Vagina (tissue), 2 donors: ENCODE data around the gene ARHGEF16.

ENCODE experiments used
- POLR2A ChIP-seq, 2 donors: fragments of 450-650 bp; IDR thresholded peaks; one replicate each; pipeline ENCODE4 v1.6.1; 2017; ENCODE audit warnings: antibody characterized with exemption in 2 of 2, mild to moderate bottlenecking in 2 of 2, moderate library complexity in 2 of 2
- POLR2AphosphoS5 ChIP-seq, 2 donors: sonication (generic); formaldehyde crosslinking; IDR thresholded peaks; one replicate each; pipeline ENCODE4 v1.9.0; 2017; ENCODE audit warnings: antibody characterized with exemption in 2 of 2, mild to moderate bottlenecking in 2 of 2, low read depth in 1 of 2; ENCODE audit not compliant: insufficient read depth in 1 of 2

- TF ChIP-seq POLR2AphosphoS5 (IDR thresholded peaks at IDR 0.05; ENCODE audit: insufficient read depth in 1 of 2, low read depth in 1 of 2) (no peak), POLR2A (IDR thresholded peaks at IDR 0.05) (no peak)
Measured at GRCh38 chr1:3481836-3482375, 27.4 kb downstream of the ARHGEF16 start.
